ENCODE data around the gene KCP.

The KCP gene

GRCh38 chr7:128827971-128828711 lies 82.4 kb downstream of the KCP start:
- peak; percentile 90 for DNase-seq (ENCODE audit: low read depth)

- peak; percentile 85 for DNase-seq (ENCODE audit: low read depth)
Observed at GRCh38 chr7:128827248-128827958, 83.1 kb downstream of the KCP start.

GRCh38 chr7:128826916-128827247 lies 83.6 kb downstream of the KCP start:
- no peak for DNase-seq (ENCODE audit: low read depth)
